K562 (cell line): ENCODE data around the gene PTK6. TPM values are rescaled to one million over a fixed set of nuclear protein-coding genes. Genes with fewer than 3 reads are reported as not detected.

Experiments used
- ATAC-seq: fragments of 200-7000 bp; cut with Tn5 transposase; 3 replicates; pipeline ENCODE4 v1.9.1; 2020; ENCODE audit warnings: moderate library complexity
- BruUV-seq: library from RNA; stranded (reverse); fragments of 400-500 nt; replicated peaks from 2 replicates; lab custom pipeline; 2021; lab: Mats Ljungman, UMichigan
- CTCF ChIA-PET: fragments of 300-600 bp; formaldehyde crosslinking; extraction: SDS; loops from one replicate; lab custom pipeline; 2021; ENCODE audit warnings: low intra/inter-chr PET ratio; lab: Yijun Ruan, JAX
- POLR2A ChIA-PET: fragments of 300-600, 350-650 bp; sonication (Branson Sonifier 250); formaldehyde crosslinking; extraction: SDS; loops from one replicate; lab custom pipeline; 2021; ENCODE audit warnings: antibody characterized with exemption, inconsistent platforms; lab: Yijun Ruan, JAX
- DNase-seq, 4 experiments: peaks; one replicate each; pipeline versions ENCODE4 v3.0.0 to v3.0.0-alpha.2; 2011 to 2018; ENCODE audit warnings: low spot score in 3 of 4, mixed read lengths in 3 of 4; ENCODE audit errors: extremely low read depth in 1 of 4
- FAIRE-seq: peaks from 2 replicates; lab custom pipeline; 2011; peaks lifted over from hg19 to GRCh38; lab: Jason Lieb, UNC
- H2AFZ ChIP-seq: 2 replicates; pipeline ENCODE4 v1.6.0; 2011; ENCODE audit warnings: low read depth, low read length, control low read depth, inconsistent platforms
- H3K27ac ChIP-seq: fragments of 200-600 bp; 3 replicates; pipeline ENCODE4 v1.8.0; 2011; ENCODE audit warnings: low read depth, mild to moderate bottlenecking, control low read depth, inconsistent platforms, low read length, moderate library complexity, mixed read lengths; ENCODE audit errors: extremely low read depth
- H3K27me3 ChIP-seq, 2 experiments: fragments of 300-600 bp in 1 of 2; 2 replicates in 1 of 2; 3 replicates in 1 of 2; pipeline versions ENCODE4 v1.6.0 to v1.8.0; 2011; ENCODE audit warnings: inconsistent platforms in 2 of 2, low read length in 2 of 2, mild to moderate bottlenecking in 1 of 2, mixed read lengths in 1 of 2, moderate library complexity in 1 of 2; ENCODE audit not compliant: control insufficient read depth in 2 of 2, insufficient read depth in 2 of 2
- H3K36me3 ChIP-seq: fragments of 300-600 bp; 3 replicates; pipeline ENCODE4 v1.8.0; 2011; ENCODE audit warnings: mild to moderate bottlenecking, low read length, inconsistent platforms; ENCODE audit not compliant: control insufficient read depth, insufficient read depth
- H3K4me1 ChIP-seq, 2 experiments: fragments of 200-600 bp in 1 of 2; replicated peaks in 1 of 2; 2 replicates in 1 of 2; 3 replicates in 1 of 2; pipeline versions ENCODE4 v1.5.1 to v1.8.0; 2011; ENCODE audit warnings: inconsistent platforms in 2 of 2, low read length in 2 of 2, mild to moderate bottlenecking in 1 of 2, mixed read lengths in 1 of 2, moderate library complexity in 1 of 2; ENCODE audit not compliant: control insufficient read depth in 2 of 2, insufficient read depth in 2 of 2
- H3K4me2 ChIP-seq: 2 replicates; pipeline ENCODE4 v1.6.1; 2011; ENCODE audit warnings: low read length, control low read depth, inconsistent platforms, mixed read lengths; ENCODE audit not compliant: insufficient read depth
- H3K4me3 ChIP-seq: fragments of 200-600 bp; sonication (generic), shearing (Covaris generic); 2 replicates; pipeline ENCODE4 v1.5.1; 2016; ENCODE audit warnings: control low read depth, inconsistent platforms
- H3K79me2 ChIP-seq: fragments of 200-600 bp; 3 replicates; pipeline ENCODE4 v1.8.0; 2011; ENCODE audit warnings: low read length, inconsistent platforms; ENCODE audit not compliant: control insufficient read depth, insufficient read depth
- H3K9ac ChIP-seq, 2 experiments: 2 replicates each; pipeline versions ENCODE4 v1.6.0 to v1.6.1; 2011; ENCODE audit warnings: low read depth in 2 of 2, low read length in 2 of 2, control low read depth in 1 of 2, inconsistent platforms in 1 of 2, mild to moderate bottlenecking in 1 of 2, mixed read lengths in 1 of 2; ENCODE audit not compliant: insufficient read depth in 1 of 2
- H3K9me1 ChIP-seq: one replicate; pipeline ENCODE4 v1.6.0; 2011; ENCODE audit warnings: inconsistent platforms, mild to moderate bottlenecking, low read length, moderate library complexity; ENCODE audit not compliant: control insufficient read depth, insufficient read depth
- H3K9me3 ChIP-seq: replicated peaks from 2 replicates; pipeline ENCODE4 v1.5.1; 2011; ENCODE audit warnings: low read depth, low read length, inconsistent platforms; ENCODE audit not compliant: control insufficient read depth, insufficient read depth
- H4K20me1 ChIP-seq: replicated peaks from 2 replicates; pipeline ENCODE4 v1.6.1; 2011; ENCODE audit warnings: low read length, inconsistent platforms, mixed read lengths; ENCODE audit not compliant: control insufficient read depth, insufficient read depth
- ARID3A ChIP-seq: IDR thresholded peaks from 2 replicates; pipeline ENCODE4 v1.6.1; 2012; ENCODE audit warnings: low read depth, low read length, improper control_type of control experiment, borderline replicate concordance
- GATAD2B ChIP-seq: fragments of 450-650 bp; IDR thresholded peaks from 2 replicates; pipeline ENCODE4 v1.6.1; 2017; ENCODE audit warnings: mild to moderate bottlenecking, borderline replicate concordance
- GTF3C2 ChIP-seq: IDR thresholded peaks from 3 replicates; pipeline ENCODE4 v1.6.1; 2011; ENCODE audit warnings: borderline replicate concordance, mild to moderate bottlenecking, moderate library complexity; ENCODE audit not compliant: insufficient read length; ENCODE audit errors: extremely low read depth
- SMC3 ChIP-seq: conservative IDR thresholded peaks from 2 replicates; pipeline ENCODE4 v1.6.1; 2011; ENCODE audit warnings: low read depth, low read length, improper control_type of control experiment; ENCODE audit not compliant: insufficient read depth
- SNRNP70 ChIP-seq: fragments of 200-400 bp; formaldehyde crosslinking; optimal IDR thresholded peaks from 2 replicates; pipeline ENCODE3; 2017; ENCODE audit warnings: low read depth, low read length
- STAT5B ChIP-seq: fragments of 250-450 bp; sonication (Bioruptor Pico); IDR thresholded peaks from 2 replicates; pipeline ENCODE4 v1.8.0; 2021; ENCODE audit warnings: mild to moderate bottlenecking, inconsistent platforms
- TEAD4 ChIP-seq, 2 experiments: sonication (generic) in 1 of 2; formaldehyde crosslinking in 1 of 2; IDR thresholded peaks; 2 replicates each; pipeline versions ENCODE4 v1.6.1 to v1.8.0; 2012 to 2022; ENCODE audit warnings: borderline replicate concordance in 1 of 2, inconsistent platforms in 1 of 2, low read length in 1 of 2, mild to moderate bottlenecking in 1 of 2, missing genetic modification reagents in 1 of 2
- ZBTB8A ChIP-seq: fragments of 450-650 bp; IDR thresholded peaks from 2 replicates; pipeline ENCODE4 v1.6.1; 2018; ENCODE audit warnings: mild to moderate bottlenecking, moderate library complexity; ENCODE audit not compliant: partially characterized antibody
- ZNF174 ChIP-seq: fragments of 250-450 bp; sonication (Bioruptor Pico); IDR thresholded peaks from 2 replicates; pipeline ENCODE4 v1.4.0; 2020; ENCODE audit warnings: mild to moderate bottlenecking
- WGBS: fragments of 100-300 bp; shearing (Covaris generic); methylation state at CpG from one replicate; pipeline ENCODE4 v1.1.6; 2016; ENCODE audit warnings: low coverage, mixed read lengths; ENCODE audit not compliant: insufficient coverage; ENCODE audit errors: missing lambda C conversion rate; 5-methylcytosine and 5-hydroxymethylcytosine counted together
- in situ Hi-C: fragments of 300-500 bp; cut with MboI; formaldehyde crosslinking; loops from 4 replicates; pipeline ENCODE4 v1.15.0; 2018; ENCODE audit warnings: inconsistent platforms, mixed read lengths
- intact Hi-C: fragments of 100-400 bp; cut with micrococcal nuclease; formaldehyde crosslinking; loops from 2 replicates; pipeline ENCODE4 v1.14.2; 2022
- polyA plus RNA-seq, 8 experiments: library from polyadenylated mRNA; depleted of rRNA in 4 of 8; stranded (reverse) in 5 of 8; unstranded in 3 of 8; fragments of >200 nt; fragmentation: Nextera tagmentation in 2 of 8; fragmentation: Illumina TruSeq in 1 of 8; extraction: Ambion mirVana in 2 of 8; extraction: Trizol in 1 of 8; gene quantifications; 2 replicates each; pipeline versions ENCODE4 v1.2.1 to v1.2.3, GENCODE V29; 2011 to 2014; ENCODE audit warnings: inconsistent platforms in 1 of 8, missing spikeins in 1 of 8
- total RNA-seq, 7 experiments: library from RNA; depleted of rRNA in 6 of 7; stranded (reverse); fragments of >200 nt in 6 of 7; fragmentation: Illumina TruSeq in 2 of 7; extraction: Trizol in 2 of 7; gene quantifications; 2 replicates each; pipeline versions ENCODE4 v1.2.1 to v1.2.3, GENCODE V29; 2011 to 2021; ENCODE audit warnings: low replicate concordance in 1 of 7
- TF ChIP-seq, protein P1 (sequence below), 2 experiments: IDR thresholded peaks in 1 of 2; conservative IDR thresholded peaks in 1 of 2; 2 replicates each; pipeline ENCODE4 v1.6.1; 2016; ENCODE audit warnings: low read depth in 2 of 2, mild to moderate bottlenecking in 1 of 2, missing compliant biosample characterization in 1 of 2, missing genetic modification characterization in 1 of 2, moderate library complexity in 1 of 2
- TF ChIP-seq, protein P2 (sequence below): sonication (generic); formaldehyde crosslinking; IDR thresholded peaks from 2 replicates; pipeline ENCODE4 v1.4.0; 2020; ENCODE audit warnings: mild to moderate bottlenecking, missing genetic modification reagents

PTK6 gene
- total and polyA plus RNA-seq, 9 of the 15 experiments (the other 6 are each of a cell fraction or from before 2014, with no cell fraction given), result 0.07 TPM; not detected in 8

DNA sequence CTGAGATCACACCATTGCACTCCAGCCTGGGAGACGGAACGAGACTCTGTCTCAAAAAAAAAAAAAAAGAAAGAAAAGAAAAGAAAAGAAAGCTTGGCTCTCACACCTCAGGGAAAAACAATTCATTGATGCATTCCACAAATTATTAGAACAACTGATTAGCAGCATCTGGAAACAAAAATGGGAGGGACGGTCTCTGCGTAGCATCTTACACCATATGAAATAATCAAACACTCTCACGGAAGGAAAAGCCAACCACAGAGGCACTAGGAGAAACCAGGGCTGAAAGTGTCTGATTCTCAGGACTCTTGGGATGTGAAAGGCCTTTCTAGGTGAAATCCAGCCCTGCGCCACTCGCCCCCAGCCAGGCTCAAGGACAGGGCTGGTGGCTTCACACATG lies 39.1 kb upstream of the PTK6 start:
- ChIA-PET POLR2A (interaction anchor here (1.3 kb wide), 1 partner anchor 33 kb away, joined by 3 read pairs; no protein-coding TSS in a partner anchor), CTCF (no interaction called here)
- no peak for DNase-seq
- Histone ChIP-seq H3K27me3 (no peaks in the 10 kb centered on the region), H3K79me2 (no peaks in the 10 kb centered on the region), H4K20me1 (peaks cover 3% of the 10 kb centered on the region; the same call in 1 of the 2 replicates), H3K4me2 (no peak overlapping the region), H3K27ac (no peak overlapping the region), H3K4me1 (peaks cover 8 to 54% of the 10 kb centered on the region in 2 experiments), H3K36me3 (no peaks in the 10 kb centered on the region), H3K4me3 (no peak overlapping the region), H2AFZ (no peak overlapping the region; the same call in 1 of the 2 replicates), H3K9me1 (peaks cover 3% of the 10 kb centered on the region), H3K9ac (no peak overlapping the region), H3K9me3 (no peaks in the 10 kb centered on the region)
- intact Hi-C loops (no loop called here), in situ Hi-C loops (no loop called here)
- BruUV-seq, result no TSS peak
- no peak for ATAC-seq
- 51% methylated on average over 5 of the region's 7 CpGs for WGBS
- FAIRE-seq, result no peak
- no peak for TF ChIP-seq SNRNP70
- TF ChIP-seq SMC3, result no peak
- no peak for TF ChIP-seq TEAD4 (IDR thresholded peaks at IDR 0.05; ENCODE audit: low read length)
- TF ChIP-seq TEAD4 (CRISPR knock-in tag; IDR thresholded peaks at IDR 0.05; ENCODE audit: borderline replicate concordance), result no peak
- TF ChIP-seq ARID3A, result no peak
- TF ChIP-seq ZNF174 (CRISPR knock-in tag), result no peak
- no peak for TF ChIP-seq GTF3C2
- no peak for TF ChIP-seq STAT5B
- TF ChIP-seq GATAD2B, result no peak
- TF ChIP-seq, protein P1, sequence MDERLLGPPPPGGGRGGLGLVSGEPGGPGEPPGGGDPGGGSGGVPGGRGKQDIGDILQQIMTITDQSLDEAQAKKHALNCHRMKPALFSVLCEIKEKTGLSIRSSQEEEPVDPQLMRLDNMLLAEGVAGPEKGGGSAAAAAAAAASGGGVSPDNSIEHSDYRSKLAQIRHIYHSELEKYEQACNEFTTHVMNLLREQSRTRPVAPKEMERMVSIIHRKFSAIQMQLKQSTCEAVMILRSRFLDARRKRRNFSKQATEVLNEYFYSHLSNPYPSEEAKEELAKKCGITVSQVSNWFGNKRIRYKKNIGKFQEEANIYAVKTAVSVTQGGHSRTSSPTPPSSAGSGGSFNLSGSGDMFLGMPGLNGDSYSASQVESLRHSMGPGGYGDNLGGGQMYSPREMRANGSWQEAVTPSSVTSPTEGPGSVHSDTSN (CRISPR knock-in tag; IDR thresholded peaks at IDR 0.05; ENCODE audit: low read depth), result no peak
- TF ChIP-seq, protein P1 (tag; conservative IDR thresholded peaks at IDR 0.05; ENCODE audit: low read depth), result no peak
- TF ChIP-seq ZBTB8A, result no peak
- TF ChIP-seq, protein P2, sequence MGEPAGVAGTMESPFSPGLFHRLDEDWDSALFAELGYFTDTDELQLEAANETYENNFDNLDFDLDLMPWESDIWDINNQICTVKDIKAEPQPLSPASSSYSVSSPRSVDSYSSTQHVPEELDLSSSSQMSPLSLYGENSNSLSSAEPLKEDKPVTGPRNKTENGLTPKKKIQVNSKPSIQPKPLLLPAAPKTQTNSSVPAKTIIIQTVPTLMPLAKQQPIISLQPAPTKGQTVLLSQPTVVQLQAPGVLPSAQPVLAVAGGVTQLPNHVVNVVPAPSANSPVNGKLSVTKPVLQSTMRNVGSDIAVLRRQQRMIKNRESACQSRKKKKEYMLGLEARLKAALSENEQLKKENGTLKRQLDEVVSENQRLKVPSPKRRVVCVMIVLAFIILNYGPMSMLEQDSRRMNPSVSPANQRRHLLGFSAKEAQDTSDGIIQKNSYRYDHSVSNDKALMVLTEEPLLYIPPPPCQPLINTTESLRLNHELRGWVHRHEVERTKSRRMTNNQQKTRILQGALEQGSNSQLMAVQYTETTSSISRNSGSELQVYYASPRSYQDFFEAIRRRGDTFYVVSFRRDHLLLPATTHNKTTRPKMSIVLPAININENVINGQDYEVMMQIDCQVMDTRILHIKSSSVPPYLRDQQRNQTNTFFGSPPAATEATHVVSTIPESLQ (CRISPR knock-in tag), result no peak
